ENCODE results near the gene TM9SF1. TPM values are rescaled to one million over a fixed set of nuclear protein-coding genes. Genes with fewer than 3 reads are reported as not detected.

Gene TM9SF1
- polyA plus RNA-seq, 1 donor from 2014 or later: 16.9 TPM

Other genes with a start within 250 kb of the TM9SF1 start
- gene DHRS4, start 241.7 kb downstream of the TM9SF1 start, polyA plus RNA-seq: 0.77 and 2.8 TPM in 2 replicates
- gene DHRS4L2, start 206.5 kb downstream of the TM9SF1 start, polyA plus RNA-seq: 1.9 and 3.5 TPM in 2 replicates
- 0.52 and 1.0 TPM in 2 replicates for gene CARMIL3, start 143.4 kb downstream of the TM9SF1 start, polyA plus RNA-seq
- 30.4 and 42.2 TPM in 2 replicates for gene CPNE6, start 123.9 kb downstream of the TM9SF1 start, polyA plus RNA-seq
- 1.2 TPM in 1 of 2 replicates, not detected in the other for gene PCK2, start 101.1 kb downstream of the TM9SF1 start, polyA plus RNA-seq
- 9.2 and 10.2 TPM in 2 replicates for gene DCAF11, start 80.7 kb downstream of the TM9SF1 start, polyA plus RNA-seq
- 0.27 TPM in 1 of 2 replicates, not detected in the other for gene NRL, start 80.5 kb downstream of the TM9SF1 start, polyA plus RNA-seq
- not detected in 2 replicates for gene FITM1, start 64.8 kb downstream of the TM9SF1 start, polyA plus RNA-seq
- gene PSME1, start 59.2 kb downstream of the TM9SF1 start, polyA plus RNA-seq: 104 and 112 TPM in 2 replicates
- gene EMC9, start 53.9 kb downstream of the TM9SF1 start, polyA plus RNA-seq: 21.2 and 22.7 TPM in 2 replicates
- gene PSME2, start 48.8 kb downstream of the TM9SF1 start, polyA plus RNA-seq: 117 and 133 TPM in 2 replicates
- gene RNF31, start 47.9 kb downstream of the TM9SF1 start, polyA plus RNA-seq: 15.5 and 28.7 TPM in 2 replicates
- gene IRF9, start 34.2 kb downstream of the TM9SF1 start, polyA plus RNA-seq: 5.3 and 7.2 TPM in 2 replicates
- 6.9 and 12.6 TPM in 2 replicates for gene REC8, start 23.4 kb downstream of the TM9SF1 start, polyA plus RNA-seq
- 11.9 and 14.7 TPM in 2 replicates for gene IPO4, start 6.6 kb downstream of the TM9SF1 start, polyA plus RNA-seq
- not detected in 2 replicates for gene TSSK4, start 10.3 kb upstream of the TM9SF1 start, polyA plus RNA-seq
- gene CHMP4A, start 18.0 kb upstream of the TM9SF1 start, polyA plus RNA-seq: 36.2 and 56.5 TPM in 2 replicates
- gene MDP1, start 20.6 kb upstream of the TM9SF1 start, polyA plus RNA-seq: 35.8 and 55.7 TPM in 2 replicates
- 1,309 and 1,370 TPM in 2 replicates for gene NEDD8, start 36.9 kb upstream of the TM9SF1 start, polyA plus RNA-seq
- 57.3 and 98.9 TPM in 2 replicates for gene GMPR2, start 37.5 kb upstream of the TM9SF1 start, polyA plus RNA-seq
- 21.3 and 23.5 TPM in 2 replicates for gene TINF2, start 47.2 kb upstream of the TM9SF1 start, polyA plus RNA-seq
- gene TGM1, start 67.7 kb upstream of the TM9SF1 start, polyA plus RNA-seq: not detected in 2 replicates
- 13.6 and 17.3 TPM in 2 replicates for gene RABGGTA, start 76.2 kb upstream of the TM9SF1 start, polyA plus RNA-seq
- 7.7 and 15.5 TPM in 2 replicates for gene DHRS1, start 104.3 kb upstream of the TM9SF1 start, polyA plus RNA-seq
- gene NOP9, start 104.4 kb upstream of the TM9SF1 start, polyA plus RNA-seq: 3.4 and 5.3 TPM in 2 replicates
- 3.6 TPM in 1 of 2 replicates, not detected in the other for gene CIDEB, start 112.5 kb upstream of the TM9SF1 start, polyA plus RNA-seq
- 0.86 TPM in 1 of 2 replicates, not detected in the other for gene LTB4R2, start 114.7 kb upstream of the TM9SF1 start, polyA plus RNA-seq
- gene LTB4R, start 116.1 kb upstream of the TM9SF1 start, polyA plus RNA-seq: 0.79 and 1.8 TPM in 2 replicates
- 0.99 TPM in 1 of 2 replicates, not detected in the other for gene ADCY4, start 139.6 kb upstream of the TM9SF1 start, polyA plus RNA-seq
- gene RIPK3, start 144.6 kb upstream of the TM9SF1 start, polyA plus RNA-seq: not detected in 2 replicates
- gene NFATC4, start 172.7 kb upstream of the TM9SF1 start, polyA plus RNA-seq: 0.81 and 6.9 TPM in 2 replicates
- gene NYNRIN, start 203.6 kb upstream of the TM9SF1 start, polyA plus RNA-seq: 0.05 and 0.87 TPM in 2 replicates
- gene CBLN3, start 234.2 kb upstream of the TM9SF1 start, polyA plus RNA-seq: 2.9 and 5.2 TPM in 2 replicates
- 0.28 and 0.52 TPM in 2 replicates for gene KHNYN, start 234.5 kb upstream of the TM9SF1 start, polyA plus RNA-seq
- 100 and 109 TPM in 2 replicates for gene SDR39U1, start 247.3 kb upstream of the TM9SF1 start, polyA plus RNA-seq